HG02588 (cell line): ENCODE results near the gene FSIP2.
"Not testable (repeated sequence)": the region's sequence is repeated elsewhere in the genome, so short reads cannot be mapped to it uniquely, and the experiment has no call there.

Experiments used
- ATAC-seq: cut with Tn5 transposase; IDR thresholded peaks from one replicate; pipeline ENCODE4 v1.9.1; 2021; ENCODE audit warnings: mild to moderate bottlenecking, moderate library complexity; ENCODE audit not compliant: unreplicated experiment

Gene FSIP2

DNA sequence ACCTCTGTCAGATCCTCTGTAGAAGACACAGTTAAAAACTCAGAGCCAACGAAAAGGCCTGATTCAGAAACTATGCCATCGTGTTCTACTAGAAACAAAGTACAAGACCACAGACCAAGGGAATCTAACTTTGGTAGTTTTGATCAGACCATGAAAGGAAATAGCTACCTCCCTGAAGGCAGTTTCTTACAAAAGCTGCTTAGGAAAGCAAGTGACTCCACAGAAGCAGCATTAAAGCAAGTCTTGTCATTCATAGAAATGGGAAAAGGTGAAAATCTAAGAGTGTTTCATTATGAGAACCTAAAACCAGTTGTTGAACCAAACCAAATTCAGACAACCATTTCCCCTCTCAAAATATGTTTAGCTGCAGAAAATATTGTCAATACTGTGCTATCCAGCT, 58.2 kb downstream of the FSIP2 start:
- no peak for ATAC-seq

DNA sequence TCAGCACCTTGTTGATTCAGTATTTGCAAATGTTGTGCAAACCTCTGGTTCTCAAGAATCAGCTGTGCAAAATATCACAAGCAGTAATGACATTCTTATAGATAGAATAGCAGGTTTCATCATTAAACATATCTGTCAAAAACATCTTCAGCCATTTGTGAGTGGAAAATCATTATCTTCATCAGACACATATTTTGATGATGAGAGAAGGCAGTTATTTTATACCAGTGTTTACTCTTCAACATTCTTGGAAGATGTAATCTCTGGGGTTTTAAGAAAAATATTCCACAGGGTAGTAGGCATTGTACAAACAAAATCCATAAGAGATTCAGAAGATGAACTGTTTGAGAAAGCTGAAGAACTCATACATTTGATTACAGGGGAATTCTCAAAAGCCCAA, 64.3 kb downstream of the FSIP2 start:
- ATAC-seq, result no peak

DNA sequence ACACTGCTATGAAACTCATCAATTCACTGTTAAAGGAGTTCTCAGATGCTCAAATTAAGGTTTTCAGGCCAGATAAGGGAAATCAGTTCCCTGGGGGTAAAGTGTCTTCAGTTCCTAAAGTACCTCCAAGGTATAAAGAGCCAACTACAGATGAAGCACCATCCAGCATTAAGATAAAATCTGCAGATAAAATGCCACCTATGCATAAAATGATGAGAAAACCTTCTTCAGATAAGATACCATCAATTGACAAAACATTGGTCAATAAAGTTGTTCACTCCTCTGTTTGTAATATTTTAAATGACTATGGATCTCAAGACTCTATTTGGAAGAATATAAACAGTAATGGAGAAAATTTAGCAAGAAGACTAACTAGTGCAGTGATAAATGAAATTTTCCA, 68.2 kb downstream of the FSIP2 start:
- no peak for ATAC-seq

DNA sequence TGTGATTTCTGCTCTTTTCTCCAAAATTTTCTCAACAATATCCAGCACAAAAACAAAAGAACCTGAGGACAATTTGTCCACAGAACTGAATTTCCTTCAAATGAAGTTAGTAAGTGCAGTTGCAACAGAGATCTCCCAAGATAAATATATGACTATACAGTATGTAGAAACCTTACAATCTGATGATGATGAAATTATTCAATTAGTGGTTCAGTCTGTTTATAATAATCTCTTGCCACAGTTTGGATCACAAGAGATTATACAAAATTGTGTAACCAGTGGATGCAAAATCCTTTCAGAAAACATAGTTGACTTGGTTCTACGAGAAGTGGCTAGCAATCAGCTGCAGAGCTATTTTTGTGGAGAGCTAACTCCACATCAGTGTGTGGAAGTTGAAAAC, 68.7 kb downstream of the FSIP2 start:
- ATAC-seq, result no peak

DNA sequence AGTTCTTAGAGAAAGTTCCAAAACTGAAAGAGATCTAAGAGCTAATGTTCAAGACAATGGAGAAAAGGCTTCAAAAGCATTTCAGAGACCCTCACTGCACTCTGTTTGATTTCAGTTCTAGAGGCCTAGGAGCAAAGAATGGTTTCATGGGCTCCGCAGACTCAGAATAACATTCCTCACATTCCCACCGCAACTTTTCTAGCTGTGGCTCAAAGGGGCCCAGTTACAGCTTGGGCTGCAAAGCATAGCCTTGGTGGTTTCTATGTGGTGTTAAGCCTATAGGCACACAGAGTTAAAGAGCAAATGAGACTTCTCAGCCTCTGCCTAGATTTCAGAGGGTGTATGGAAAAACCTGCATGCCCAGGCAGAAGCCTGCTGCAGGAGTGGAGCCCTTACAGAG, 73.0 kb downstream of the FSIP2 start:
- no peak for ATAC-seq

DNA sequence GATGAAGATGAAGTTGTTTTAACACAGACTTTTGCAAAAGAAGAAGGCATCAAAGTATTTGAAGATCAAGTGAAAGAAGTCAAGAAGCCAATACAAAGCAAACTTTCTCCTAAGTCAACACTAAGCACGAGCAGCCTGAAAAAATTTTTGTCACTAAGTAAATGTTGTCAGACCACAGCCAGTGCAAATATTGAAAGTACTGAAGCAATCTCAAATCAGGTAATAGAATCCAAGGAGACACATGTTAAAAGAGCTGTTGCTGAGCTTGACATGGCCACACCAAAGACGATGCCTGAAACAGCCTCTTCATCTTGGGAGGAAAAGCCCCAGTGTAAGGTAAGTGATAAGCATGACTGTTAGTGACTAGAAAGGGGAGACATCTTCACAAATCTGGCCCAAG, 75.1 kb downstream of the FSIP2 start:
- no peak for ATAC-seq

DNA sequence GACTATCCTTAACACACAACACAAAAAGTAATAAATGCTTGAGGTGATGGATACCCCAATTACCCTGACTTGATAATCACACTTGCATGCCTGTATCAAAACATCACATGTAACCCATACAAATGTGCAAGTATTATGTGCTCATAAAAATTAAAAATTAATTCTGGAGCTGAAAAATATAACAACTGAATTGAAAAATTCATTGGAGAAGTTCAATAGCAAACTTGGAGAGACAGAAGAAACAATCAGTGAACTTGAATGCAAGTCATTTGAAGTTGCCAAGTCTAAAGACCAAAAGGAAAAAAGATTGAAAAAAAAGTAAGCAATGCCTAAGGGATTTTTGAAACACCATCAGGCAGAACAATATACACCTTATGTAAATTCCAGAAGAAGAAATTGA, 79.4 kb downstream of the FSIP2 start:
- no peak for ATAC-seq

DNA sequence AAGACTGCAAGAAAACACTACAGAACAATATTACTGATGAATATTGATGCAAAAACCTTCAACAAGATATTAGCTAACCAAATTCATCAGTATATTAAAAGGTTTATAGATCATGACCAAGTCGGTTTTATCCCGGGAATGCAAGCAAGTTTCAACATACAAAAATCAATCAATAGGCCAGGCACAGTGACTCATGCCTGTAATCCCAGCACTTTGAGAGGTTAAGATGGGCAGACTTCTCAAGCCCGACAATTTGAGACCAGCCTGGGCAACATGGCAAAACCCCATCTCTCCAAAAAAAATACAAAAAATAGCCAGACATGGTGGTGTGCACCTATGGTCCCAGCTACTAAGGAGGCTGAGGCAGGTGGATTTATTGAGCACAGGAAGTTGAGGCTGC, 82.9 kb downstream of the FSIP2 start:
- ATAC-seq, result no peak

DNA sequence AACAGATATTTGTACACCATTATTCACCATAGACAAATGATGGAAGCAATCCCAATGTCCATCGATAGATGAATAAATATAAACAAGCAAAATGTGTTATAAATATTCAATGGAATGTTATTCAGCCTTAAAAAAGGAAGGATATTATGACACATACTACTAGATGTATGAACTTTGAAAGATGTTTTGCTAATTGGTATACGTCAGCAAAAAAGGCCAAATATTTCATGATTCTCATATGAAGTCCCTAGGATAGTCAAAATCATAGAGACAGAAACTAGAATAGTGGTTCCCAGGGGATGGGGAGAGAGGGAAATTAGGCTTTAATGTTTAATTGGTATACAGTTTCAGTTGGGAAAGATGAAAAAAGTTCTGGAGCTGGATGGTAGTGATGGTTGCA, 85.2 kb downstream of the FSIP2 start:
- ATAC-seq, result no peak

DNA sequence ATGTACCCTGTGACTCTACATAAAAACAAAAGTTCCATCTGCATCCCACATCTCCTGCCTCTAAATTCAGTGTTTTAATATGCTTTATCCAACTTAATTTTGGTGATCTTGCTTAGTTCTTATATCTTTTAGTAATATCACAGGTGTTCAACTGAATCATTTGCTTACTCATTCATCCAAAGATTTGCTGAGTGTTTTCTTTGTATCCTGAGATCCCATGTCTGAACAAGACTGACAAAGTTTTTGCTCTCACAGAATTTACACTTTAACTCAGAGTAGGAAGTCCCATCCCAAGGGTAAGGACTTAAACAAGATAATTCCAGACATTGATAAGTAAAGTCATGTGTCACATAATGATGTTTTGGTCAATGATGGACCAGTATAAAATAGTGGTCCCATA, 87.0 kb downstream of the FSIP2 start:
- no peak for ATAC-seq

DNA sequence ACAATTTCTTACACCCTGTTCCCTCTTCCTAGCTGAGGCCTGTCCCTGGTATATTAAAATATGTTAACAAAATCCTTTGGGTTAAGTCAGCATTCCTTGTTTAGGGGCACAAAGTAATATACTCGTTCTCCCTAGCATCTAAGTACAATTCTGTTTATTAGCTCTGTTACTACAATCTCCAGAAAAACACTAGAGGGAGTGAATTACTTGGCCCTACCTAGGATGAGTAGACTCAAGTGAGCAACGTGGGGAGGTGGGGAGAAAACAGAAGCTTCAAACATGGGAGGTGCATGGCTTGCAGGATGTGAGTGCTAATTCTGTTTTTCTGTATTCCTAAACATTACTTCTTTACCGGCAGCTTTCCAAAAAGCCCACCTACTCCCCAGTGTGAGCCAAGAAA, 89.7 kb downstream of the FSIP2 start:
- ATAC-seq, result no peak

DNA sequence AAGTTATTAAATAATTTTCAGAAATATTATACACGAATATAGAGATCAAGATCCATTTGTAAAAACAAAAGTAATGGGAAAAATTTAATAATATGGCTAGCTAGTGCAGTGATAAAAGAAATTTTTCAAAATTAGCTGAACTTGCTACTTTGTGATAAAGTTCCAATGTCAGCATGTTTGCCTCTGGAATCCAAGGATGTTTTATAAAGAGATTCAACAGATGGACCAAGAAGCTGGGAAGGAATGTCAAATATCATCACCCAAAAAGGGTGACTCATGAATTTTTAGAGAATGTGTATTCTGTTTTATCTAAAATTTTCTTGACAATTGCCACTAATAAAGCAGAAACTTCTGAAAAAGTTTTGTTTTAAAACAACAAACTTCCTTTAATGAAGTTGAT, 95.3 kb downstream of the FSIP2 start:
- no peak for ATAC-seq

DNA sequence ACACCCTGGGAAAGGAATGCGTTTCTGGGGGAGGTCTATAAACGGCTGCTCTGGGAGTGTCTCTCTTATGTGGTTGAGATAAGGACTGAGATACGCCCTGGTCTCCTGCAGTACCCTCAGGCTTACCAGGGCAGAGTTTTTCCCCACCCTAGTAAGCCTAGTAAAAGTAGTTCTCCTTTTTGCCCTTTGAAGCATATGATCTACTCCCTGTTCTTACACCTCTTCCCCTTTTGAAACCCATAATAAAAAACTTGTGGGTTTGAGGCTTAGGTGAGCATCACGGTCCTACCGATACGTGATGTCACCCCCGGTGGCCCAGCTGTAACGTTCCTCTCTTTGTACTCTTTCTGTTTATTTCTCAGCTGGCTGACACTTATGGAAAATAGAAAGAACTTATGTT, 97.4 kb downstream of the FSIP2 start:
- no peak for ATAC-seq

DNA sequence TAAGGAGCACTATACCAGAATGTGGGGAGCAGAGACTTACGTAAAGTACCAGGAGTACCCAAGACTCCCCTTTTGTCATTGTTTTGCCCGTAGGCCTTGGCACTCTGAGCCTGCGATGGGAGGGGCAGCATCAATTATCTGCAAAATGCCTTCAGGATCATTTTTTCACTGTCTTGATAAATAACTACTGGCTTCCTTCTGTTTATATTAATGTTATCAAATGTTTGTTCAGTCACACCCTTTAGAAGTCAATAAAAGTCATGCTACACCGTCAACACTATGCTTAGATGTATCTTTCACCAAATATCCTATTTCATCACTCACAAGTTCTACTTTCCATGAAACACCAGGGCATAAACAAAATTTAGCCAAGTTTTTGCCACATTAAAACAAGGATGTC, 116.3 kb downstream of the FSIP2 start:
- ATAC-seq, result no peak

DNA sequence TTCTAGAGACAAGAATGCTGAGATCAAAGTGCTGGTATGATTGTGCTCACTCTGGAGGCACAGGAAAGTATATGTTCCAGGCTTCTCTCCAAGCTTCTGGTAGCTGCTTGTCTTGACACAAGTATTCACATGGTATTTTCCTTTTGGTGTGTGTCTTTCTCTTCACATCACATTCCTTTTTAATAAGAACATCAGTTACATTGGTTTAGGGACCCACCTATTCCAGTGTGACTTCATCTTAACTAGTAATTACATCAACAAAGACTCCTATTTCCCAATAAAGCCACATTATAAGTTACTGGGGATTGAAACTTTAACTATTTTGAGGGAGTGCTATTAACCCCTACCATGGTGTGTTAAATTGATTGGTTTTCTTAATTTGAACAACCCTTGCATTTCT, 119.1 kb downstream of the FSIP2 start:
- ATAC-seq, result no peak

DNA sequence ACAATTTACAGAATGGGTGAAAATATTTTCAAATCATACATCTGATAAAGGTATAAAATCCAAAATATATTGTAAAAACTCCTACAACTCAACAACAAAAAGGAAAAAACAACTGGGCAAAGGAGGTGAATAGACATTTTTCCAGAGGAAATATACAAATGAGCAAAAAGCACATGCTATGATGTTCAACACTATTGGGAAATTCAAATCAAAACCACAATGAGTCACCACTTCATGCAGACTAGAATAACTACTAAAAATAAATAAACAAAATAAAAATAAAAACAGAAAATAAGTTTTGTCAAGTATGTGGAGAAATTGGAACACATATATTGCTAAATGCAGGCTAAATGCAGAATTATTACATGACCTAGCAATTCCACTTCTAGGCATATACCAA, 120.9 kb downstream of the FSIP2 start:
- no peak for ATAC-seq

DNA sequence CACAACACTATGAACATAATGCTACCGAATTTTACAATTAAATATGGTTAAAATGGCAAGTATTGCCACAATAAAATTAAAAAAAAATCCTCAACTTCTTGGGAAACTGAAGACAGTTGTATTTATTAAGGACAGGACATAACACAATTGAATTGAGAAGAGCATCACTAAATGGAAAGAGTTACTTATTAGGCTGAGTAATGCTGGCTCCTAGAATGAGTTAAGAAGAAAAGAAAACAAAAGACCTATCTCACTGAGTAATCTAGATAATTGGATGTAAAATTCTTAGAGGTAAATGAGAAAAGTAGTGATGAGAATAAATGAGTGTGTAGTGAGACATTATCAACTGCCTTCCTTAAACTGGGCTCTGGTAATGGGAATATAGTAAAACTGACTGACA, 121.7 kb downstream of the FSIP2 start:
- no peak for ATAC-seq

DNA sequence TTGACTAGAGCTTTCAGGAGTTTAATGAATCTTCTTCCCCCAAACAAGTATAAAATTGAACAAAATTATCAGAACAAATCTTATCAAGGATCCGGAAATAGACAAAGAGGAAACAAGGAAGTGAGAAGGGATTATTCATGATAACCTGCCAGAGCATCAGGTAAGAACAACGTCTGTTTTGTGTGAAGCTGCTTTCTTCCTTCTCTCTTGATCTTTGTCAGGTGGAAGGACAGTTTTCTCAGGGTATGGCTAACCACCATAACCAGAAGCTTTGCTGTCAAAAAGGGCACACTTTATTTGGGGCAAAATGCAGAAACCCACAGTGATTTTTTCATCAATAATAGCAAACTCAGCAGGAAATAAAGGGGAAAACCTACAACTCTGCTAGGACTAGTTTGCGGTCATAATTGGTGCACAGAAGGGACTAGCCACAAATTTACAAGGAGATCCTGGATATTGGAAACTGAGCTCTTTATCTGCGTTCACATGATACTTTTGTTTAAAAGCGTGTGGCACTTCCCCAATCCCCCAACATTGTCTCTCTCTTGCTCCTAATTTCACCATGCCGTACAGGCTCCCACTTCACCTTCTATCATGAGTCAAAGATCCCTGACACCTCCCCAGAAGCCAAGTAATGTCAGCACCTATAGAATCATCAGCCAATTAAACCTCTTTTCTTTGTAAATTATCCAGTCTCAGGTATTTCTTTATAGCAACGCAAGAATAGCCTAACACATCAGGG, 124.2 kb downstream of the FSIP2 start:
- ATAC-seq, result no peak

DNA sequence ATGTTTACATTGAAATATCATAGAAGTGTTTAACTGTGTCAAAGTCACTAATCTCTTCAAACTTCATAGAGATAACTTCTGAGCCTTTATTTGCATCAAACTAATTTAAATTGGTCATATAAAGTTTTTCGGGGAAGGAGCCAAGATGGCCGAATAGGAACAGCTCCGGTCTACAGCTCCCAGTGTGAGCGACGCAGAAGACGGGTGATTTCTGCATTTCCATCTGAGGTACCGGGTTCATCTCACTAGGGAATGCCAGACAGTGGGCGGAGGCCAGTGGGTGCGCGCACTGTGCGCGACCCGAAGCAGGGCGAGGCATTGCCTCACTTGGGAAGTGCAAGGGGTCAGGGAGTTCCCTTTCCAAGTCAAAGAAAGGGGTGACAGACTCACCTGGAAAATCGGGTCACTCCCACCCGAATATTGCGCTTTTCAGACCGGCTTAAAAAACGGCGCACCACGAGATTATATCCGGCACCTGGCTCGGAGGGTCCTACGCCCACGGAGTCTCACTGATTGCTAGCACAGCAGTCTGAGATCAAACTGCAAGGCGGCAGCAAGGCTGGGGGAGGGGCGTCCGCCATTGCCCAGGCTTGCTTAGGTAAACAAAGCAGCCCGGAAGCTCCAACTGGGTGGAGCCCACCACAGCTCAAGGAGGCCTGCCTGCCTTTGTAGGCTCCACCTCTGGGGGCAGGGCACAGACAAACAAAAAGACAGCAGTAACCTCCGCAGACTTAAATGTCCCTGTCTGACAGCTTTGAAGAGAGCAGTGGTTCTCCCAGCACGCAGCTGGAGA, 126.1 kb downstream of the FSIP2 start:
- ATAC-seq, result not testable (repeated sequence)

DNA sequence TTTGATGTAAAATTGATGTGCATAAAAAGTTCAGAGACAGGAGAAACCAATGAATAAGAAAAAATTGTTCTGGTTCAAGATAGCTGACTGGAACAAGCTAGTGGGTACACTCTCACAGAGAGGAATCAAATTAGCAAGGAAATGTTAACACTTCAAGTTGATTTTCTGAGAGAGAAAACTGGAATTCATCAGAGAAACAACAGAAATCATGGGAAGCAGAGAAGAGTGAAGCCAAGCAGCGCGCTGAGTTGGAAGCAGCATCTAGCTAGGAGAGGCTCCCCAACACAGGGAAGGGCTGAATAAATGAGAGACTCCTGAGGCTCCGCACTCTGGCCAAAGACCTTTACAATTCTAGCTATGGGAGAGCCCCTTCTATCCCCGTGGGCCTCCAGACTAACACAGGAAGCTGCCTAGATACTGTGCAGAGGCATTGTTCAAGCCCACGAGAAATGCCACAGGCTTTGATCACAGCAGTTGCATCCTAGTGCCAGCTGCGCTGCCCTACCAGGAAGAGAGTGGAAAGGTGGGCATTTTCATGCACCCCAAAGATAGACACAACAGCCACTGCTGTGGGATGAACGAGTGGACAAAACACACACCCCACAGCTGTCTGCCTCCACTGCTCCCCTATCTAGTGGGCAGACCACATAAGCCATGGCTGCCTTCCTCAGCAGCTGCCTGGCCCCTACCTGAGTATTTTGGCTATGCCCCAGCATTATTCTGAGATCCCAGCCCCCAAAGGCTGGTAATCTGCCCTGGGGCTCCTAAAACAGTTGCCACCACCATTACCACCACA, 136.7 kb downstream of the FSIP2 start:
- no peak for ATAC-seq

DNA sequence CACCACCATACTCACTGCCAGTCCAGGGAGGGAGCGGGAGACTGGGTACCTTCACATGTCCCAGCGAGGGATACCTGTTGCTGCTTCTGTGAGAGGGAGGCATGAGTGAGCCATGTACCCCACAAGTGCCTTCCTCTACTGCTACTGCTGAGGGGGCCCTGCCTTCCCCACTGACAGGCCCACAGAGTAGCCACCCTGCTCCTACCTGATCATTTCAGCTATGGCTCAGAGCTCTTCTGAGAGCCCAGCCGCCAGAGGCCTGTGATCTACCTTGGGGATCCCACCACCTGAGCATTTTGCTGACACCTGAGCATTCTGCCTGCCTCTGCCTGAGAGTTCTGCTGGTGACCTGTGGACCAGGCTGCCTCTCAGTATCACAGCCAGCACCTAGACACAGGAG, 137.6 kb downstream of the FSIP2 start:
- no peak for ATAC-seq

DNA sequence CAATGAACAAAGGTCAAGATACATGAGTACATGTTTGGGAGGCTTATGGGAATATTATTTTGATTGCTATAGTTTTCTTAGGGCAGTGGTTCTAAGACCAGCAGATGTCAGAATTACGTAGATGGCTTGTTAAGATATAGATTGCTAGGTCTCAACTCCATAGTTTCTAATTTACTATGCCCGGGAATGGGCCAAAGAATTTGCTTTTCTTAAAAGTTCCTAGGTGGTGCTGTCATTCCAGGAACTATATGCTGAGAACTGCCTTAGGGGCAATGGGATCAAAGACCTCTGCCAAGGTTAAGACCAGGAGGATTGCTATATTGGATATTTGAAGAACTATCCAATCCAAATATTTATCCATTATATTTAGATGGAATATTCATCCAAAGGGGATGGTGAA, 141.8 kb downstream of the FSIP2 start:
- no peak for ATAC-seq
